HG03342 (cell line): Measurements from ENCODE around the gene ZNF768.
"Not testable (repeated sequence)": the region's sequence is repeated elsewhere in the genome, so short reads cannot be mapped to it uniquely, and the experiment has no call there.

ENCODE experiments used
- ATAC-seq: cut with Tn5 transposase; IDR thresholded peaks from one replicate; pipeline ENCODE4 v1.9.1; 2021; ENCODE audit warnings: mild to moderate bottlenecking, moderate library complexity; ENCODE audit not compliant: unreplicated experiment

The ZNF768 gene

GRCh38 chr16:30511509-30511908 is 14.9 kb downstream of the ZNF768 start:
- ATAC-seq: no peak

GRCh38 chr16:30510376-30510938 is 15.9 kb downstream of the ZNF768 start:
- no peak for ATAC-seq

GRCh38 chr16:30509081-30509765 is 17.1 kb downstream of the ZNF768 start:
- no peak for ATAC-seq

- no peak for ATAC-seq
Observed at GRCh38 chr16:30503403-30504296, 22.7 kb downstream of the ZNF768 start.

GRCh38 chr16:30499284-30499683 is 27.1 kb downstream of the ZNF768 start:
- no peak for ATAC-seq

GRCh38 chr16:30494709-30495108 is 31.7 kb downstream of the ZNF768 start:
- ATAC-seq: no peak

GRCh38 chr16:30493941-30494488 is 32.4 kb downstream of the ZNF768 start:
- no peak for ATAC-seq

GRCh38 chr16:30491744-30492308 is 34.5 kb downstream of the ZNF768 start:
- no peak for ATAC-seq

GRCh38 chr16:30491229-30491628 is 35.1 kb downstream of the ZNF768 start:
- no peak for ATAC-seq

- no peak for ATAC-seq
Observed at GRCh38 chr16:30490210-30490609, 36.2 kb downstream of the ZNF768 start.

GRCh38 chr16:30488764-30489605 is 37.4 kb downstream of the ZNF768 start:
- ATAC-seq: no peak

GRCh38 chr16:30485818-30486436 is 40.4 kb downstream of the ZNF768 start:
- no peak for ATAC-seq

- no peak for ATAC-seq
Observed at GRCh38 chr16:30484887-30485286, 41.5 kb downstream of the ZNF768 start.

GRCh38 chr16:30482366-30482765 is 44.0 kb downstream of the ZNF768 start:
- no peak for ATAC-seq

GRCh38 chr16:30481381-30481780 is 45.0 kb downstream of the ZNF768 start:
- no peak for ATAC-seq

GRCh38 chr16:30478766-30479478 is 47.4 kb downstream of the ZNF768 start:
- ATAC-seq: no peak

GRCh38 chr16:30477773-30478172 is 48.6 kb downstream of the ZNF768 start:
- not testable (repeated sequence) for ATAC-seq

- no peak for ATAC-seq
Observed at GRCh38 chr16:30476991-30477390, 49.4 kb downstream of the ZNF768 start.

GRCh38 chr16:30474684-30475083 is 51.7 kb downstream of the ZNF768 start:
- no peak for ATAC-seq
